Endothelial cell (in vitro differentiated cells): ENCODE results near the gene ERMAP. TPM values are rescaled to one million over a fixed set of nuclear protein-coding genes. Genes with fewer than 3 reads are reported as not detected.

Experiments
- DNase-seq: peaks from one replicate; pipeline ENCODE4 v3.0.0; 2021; ENCODE audit warnings: low spot score
- H3K27ac Mint-ChIP-seq: one replicate; pipeline ENCODE4 v1.8.0; 2021; ENCODE audit warnings: mixed read lengths, inconsistent platforms; ENCODE audit not compliant: unreplicated experiment
- H3K27me3 Mint-ChIP-seq: one replicate; pipeline ENCODE4 v1.8.0; 2021; ENCODE audit warnings: mild to moderate bottlenecking, moderate library complexity, mixed read lengths, inconsistent platforms; ENCODE audit not compliant: unreplicated experiment
- H3K36me3 Mint-ChIP-seq: one replicate; pipeline ENCODE4 v1.8.0; 2021; ENCODE audit warnings: mild to moderate bottlenecking, low read depth, mixed read lengths, inconsistent platforms; ENCODE audit not compliant: unreplicated experiment
- H3K4me1 Mint-ChIP-seq: one replicate; pipeline ENCODE4 v1.8.0; 2021; ENCODE audit warnings: mild to moderate bottlenecking, mixed read lengths, inconsistent platforms; ENCODE audit not compliant: unreplicated experiment
- H3K4me3 Mint-ChIP-seq: one replicate; pipeline ENCODE4 v1.8.0; 2021; ENCODE audit warnings: mild to moderate bottlenecking, mixed read lengths, inconsistent platforms; ENCODE audit not compliant: unreplicated experiment
- H3K9me3 Mint-ChIP-seq: one replicate; pipeline ENCODE4 v1.8.0; 2021; ENCODE audit warnings: mixed read lengths, inconsistent platforms; ENCODE audit not compliant: unreplicated experiment
- CTCF ChIP-seq: fragments of 200-600 bp; sonication (generic); IDR thresholded peaks from one replicate; pipeline ENCODE4 v1.5.0; 2021; ENCODE audit warnings: antibody characterized with exemption; ENCODE audit not compliant: unreplicated experiment
- total RNA-seq: library from RNA; stranded (reverse); fragmentation: NEBNext Ultra II Directional; extraction: Animal tissue kit (Norgen Biotek cat#: 25700); gene quantifications from one replicate; pipeline ENCODE4 v1.2.1, GENCODE V29; 2021; ENCODE audit not compliant: unreplicated experiment

Gene ERMAP
- total RNA-seq, 1 donor from 2014 or later, result 12.4 TPM

GRCh38 chr1:42817976-42818375 lies 1.1 kb downstream of the ERMAP start:
- H3K27ac Mint-ChIP-seq, result no peak overlapping the region
- peaks cover 9% of the 10 kb centered on the region for H3K36me3 Mint-ChIP-seq
- H3K4me1 Mint-ChIP-seq, result peaks cover 13% of the 10 kb centered on the region
- TF ChIP-seq CTCF, result no peak
- peaks cover 2% of the 10 kb centered on the region for H3K27me3 Mint-ChIP-seq
- no peak for DNase-seq
- no peak overlapping the region for H3K4me3 Mint-ChIP-seq
- H3K9me3 Mint-ChIP-seq, result no peaks in the 10 kb centered on the region

- H3K27ac Mint-ChIP-seq, result no peak overlapping the region
- TF ChIP-seq CTCF, result no peak
- no peaks in the 10 kb centered on the region for H3K9me3 Mint-ChIP-seq
- H3K4me3 Mint-ChIP-seq, result no peak overlapping the region
- peaks cover 13% of the 10 kb centered on the region for H3K4me1 Mint-ChIP-seq
- DNase-seq, result no peak
- peaks cover 3% of the 10 kb centered on the region for H3K36me3 Mint-ChIP-seq
- H3K27me3 Mint-ChIP-seq, result peaks cover 2% of the 10 kb centered on the region
These were observed 3.9 kb downstream of the ERMAP start for GRCh38 chr1:42820813-42821212.

- no peak for TF ChIP-seq CTCF
- Mint-ChIP-seq H3K4me1 (peaks cover 8% of the 10 kb centered on the region), H3K4me3 (no peak overlapping the region), H3K27ac (no peak overlapping the region), H3K36me3 (peaks cover 3% of the 10 kb centered on the region), H3K9me3 (no peaks in the 10 kb centered on the region), H3K27me3 (no peaks in the 10 kb centered on the region)
- DNase-seq, result no peak
These were observed 4.8 kb downstream of the ERMAP start for GRCh38 chr1:42821690-42822089.

- DNase-seq, result no peak
- Mint-ChIP-seq H3K4me3 (no peak overlapping the region), H3K9me3 (no peaks in the 10 kb centered on the region), H3K27ac (no peak overlapping the region), H3K4me1 (peaks cover 5% of the 10 kb centered on the region), H3K36me3 (peaks cover 3% of the 10 kb centered on the region), H3K27me3 (no peaks in the 10 kb centered on the region)
- TF ChIP-seq CTCF, result no peak
These were observed 6.0 kb downstream of the ERMAP start for GRCh38 chr1:42822800-42823392.

GRCh38 chr1:42824481-42825035 lies 7.6 kb downstream of the ERMAP start:
- no peaks in the 10 kb centered on the region for H3K27me3 Mint-ChIP-seq
- H3K4me1 Mint-ChIP-seq, result peaks cover 5% of the 10 kb centered on the region
- no peak overlapping the region for H3K4me3 Mint-ChIP-seq
- no peaks in the 10 kb centered on the region for H3K36me3 Mint-ChIP-seq
- TF ChIP-seq CTCF, result no peak
- no peak overlapping the region for H3K27ac Mint-ChIP-seq
- no peaks in the 10 kb centered on the region for H3K9me3 Mint-ChIP-seq
- no peak for DNase-seq
